Measurements from ENCODE around the gene MEF2A. TPM values are rescaled to one million over a fixed set of nuclear protein-coding genes. Genes with fewer than 3 reads are reported as not detected.
A peak's percentile ranks its signal among the peaks of the same experiment; 100 is the strongest.

Gene MEF2A
- total and polyA plus RNA-seq, 12 donors: 31.2 to 194 (median 167) TPM

DNA sequence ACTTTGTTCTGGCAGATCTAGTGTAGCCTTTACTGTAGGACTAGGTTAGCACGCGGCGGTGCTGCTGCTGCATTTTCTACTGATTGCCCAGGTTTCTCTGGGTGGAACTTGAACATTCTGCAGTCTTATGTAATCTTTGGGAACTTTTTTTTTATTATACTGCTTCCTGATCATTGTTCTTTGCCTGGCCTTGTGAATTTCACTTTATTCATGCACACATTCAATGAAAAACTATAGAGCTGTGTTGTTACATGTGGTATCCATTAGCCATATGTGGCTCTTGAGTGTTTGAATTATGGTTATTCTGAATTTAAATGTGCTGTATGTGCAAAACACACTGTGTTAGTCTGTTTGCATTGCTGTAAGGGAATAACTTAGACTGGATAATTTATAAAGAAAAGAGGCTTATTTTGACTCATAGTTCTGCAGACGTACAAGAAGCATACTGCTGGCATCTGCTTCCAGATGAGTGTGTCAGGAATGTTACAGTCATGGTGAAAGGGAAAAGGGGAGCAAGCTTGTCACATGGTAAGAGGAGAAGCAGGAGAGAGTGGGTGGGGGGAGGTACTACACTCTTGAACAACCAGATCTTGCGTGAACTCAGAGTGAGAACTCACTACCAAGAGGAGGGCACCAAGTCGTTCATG, 26.5 kb downstream of the MEF2A start:
- intact Hi-C loops (cut with DNase I): loop anchor here in 1 of 10 donors (5.0 kb wide), 1 partner anchor 90 kb away; no protein-coding TSS in a partner anchor
- Histone ChIP-seq H3K36me3 (no peaks in the 10 kb centered on the region), H3K4me3 (no peak overlapping the region), H3K9me3 (peaks cover 0 to 14% (median 0%) of the 10 kb centered on the region in 11 donors), H3K27ac (peak overlapping the region in 1 of 10 donors; percentile 43), H3K4me1 (peaks cover 0 to 83% (median 67%) of the 10 kb centered on the region in 9 donors), H3K27me3 (no peaks in the 10 kb centered on the region)
- TF ChIP-seq, protein P1, sequence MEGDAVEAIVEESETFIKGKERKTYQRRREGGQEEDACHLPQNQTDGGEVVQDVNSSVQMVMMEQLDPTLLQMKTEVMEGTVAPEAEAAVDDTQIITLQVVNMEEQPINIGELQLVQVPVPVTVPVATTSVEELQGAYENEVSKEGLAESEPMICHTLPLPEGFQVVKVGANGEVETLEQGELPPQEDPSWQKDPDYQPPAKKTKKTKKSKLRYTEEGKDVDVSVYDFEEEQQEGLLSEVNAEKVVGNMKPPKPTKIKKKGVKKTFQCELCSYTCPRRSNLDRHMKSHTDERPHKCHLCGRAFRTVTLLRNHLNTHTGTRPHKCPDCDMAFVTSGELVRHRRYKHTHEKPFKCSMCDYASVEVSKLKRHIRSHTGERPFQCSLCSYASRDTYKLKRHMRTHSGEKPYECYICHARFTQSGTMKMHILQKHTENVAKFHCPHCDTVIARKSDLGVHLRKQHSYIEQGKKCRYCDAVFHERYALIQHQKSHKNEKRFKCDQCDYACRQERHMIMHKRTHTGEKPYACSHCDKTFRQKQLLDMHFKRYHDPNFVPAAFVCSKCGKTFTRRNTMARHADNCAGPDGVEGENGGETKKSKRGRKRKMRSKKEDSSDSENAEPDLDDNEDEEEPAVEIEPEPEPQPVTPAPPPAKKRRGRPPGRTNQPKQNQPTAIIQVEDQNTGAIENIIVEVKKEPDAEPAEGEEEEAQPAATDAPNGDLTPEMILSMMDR (IDR thresholded peaks at IDR 0.05): no peak
- DNase-seq (no peak), ATAC-seq (peak in 7 of 8 donors; percentile 44 to 61 (median 47))
- 47 to 49% methylated on average over 6 of the region's 6 CpGs for WGBS, 2 donors

DNA sequence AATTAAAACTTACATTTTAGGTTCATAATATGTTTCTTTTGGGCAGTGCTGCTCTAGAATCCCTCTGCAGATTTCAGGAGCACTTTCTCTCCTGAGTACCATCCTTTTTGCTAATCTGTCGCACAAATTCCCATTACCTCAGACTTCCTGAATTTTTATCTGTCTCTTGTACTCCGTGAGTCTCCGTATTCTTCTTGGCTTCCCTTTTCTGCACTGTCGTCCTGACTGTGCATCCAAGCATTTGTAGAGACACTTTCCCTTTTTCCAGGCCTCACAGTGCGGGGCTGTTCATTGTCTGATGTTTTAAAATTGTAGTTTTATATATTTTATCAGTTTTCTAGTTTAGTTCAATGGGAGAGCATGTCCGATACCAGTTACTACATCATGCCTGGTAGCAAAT, 27.3 kb downstream of the MEF2A start:
- TF ChIP-seq, protein P1 (IDR thresholded peaks at IDR 0.05): no peak
- intact Hi-C loops (cut with DNase I): loop anchor here in 1 of 10 donors (5.0 kb wide), 1 partner anchor 89 kb away; no protein-coding TSS in a partner anchor
- Histone ChIP-seq H3K4me1 (peaks cover 0 to 88% (median 67%) of the 10 kb centered on the region in 9 donors), H3K36me3 (peaks cover 0 to under 1% (median 0%) of the 10 kb centered on the region in 9 donors), H3K4me3 (no peak overlapping the region), H3K9me3 (peaks cover 0 to 9% (median 0%) of the 10 kb centered on the region in 11 donors), H3K27me3 (no peaks in the 10 kb centered on the region), H3K27ac (peak overlapping the region in 1 of 10 donors; percentile 8)
- 33 to 46% methylated on average over 6 of the region's 6 CpGs for WGBS, 2 donors
- no peak for DNase-seq
- ATAC-seq: peak in 4 of 8 donors; percentile 24 to 64 (median 35)

DNA sequence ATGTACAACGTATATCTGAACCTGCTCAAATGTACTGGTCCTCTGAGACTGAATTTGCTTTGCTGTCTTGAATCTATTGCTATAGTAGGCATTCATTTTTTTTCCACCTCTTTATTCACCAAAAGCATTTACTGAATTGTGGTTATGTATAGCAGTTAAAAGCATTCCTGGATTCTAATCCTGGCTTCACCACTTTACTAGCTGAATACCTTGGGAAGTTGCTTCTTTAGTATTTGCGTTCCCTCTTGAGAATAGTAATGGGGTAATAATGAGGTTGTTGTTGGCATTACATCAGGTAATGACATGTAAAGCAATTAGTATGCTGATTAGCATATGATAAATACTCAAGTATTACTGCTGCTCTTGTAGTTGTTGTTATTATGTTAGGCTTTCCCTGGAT, 29.1 kb downstream of the MEF2A start:
- DNase-seq (no peak), ATAC-seq (no peak)
- no peak overlapping the region for H3K4me3 ChIP-seq
- H3K4me1 ChIP-seq: peaks cover 0 to 83% (median 58%) of the 10 kb centered on the region in 9 donors
- H3K27me3 ChIP-seq: no peaks in the 10 kb centered on the region
- H3K9me3 ChIP-seq: peaks cover 0 to 5% (median 0%) of the 10 kb centered on the region in 11 donors
- TF ChIP-seq, protein P1 (IDR thresholded peaks at IDR 0.05): no peak
- intact Hi-C loops (cut with DNase I): loop anchor here in 1 of 10 donors (5.0 kb wide), 1 partner anchor 87 kb away; no protein-coding TSS in a partner anchor
- WGBS, 2 donors: 52 to 71% methylated on average over 2 of the region's 2 CpGs
- H3K27ac ChIP-seq: peak overlapping the region in 1 of 10 donors; percentile 9
- peaks cover 0 to 19% (median 0%) of the 10 kb centered on the region in 9 donors for H3K36me3 ChIP-seq

DNA sequence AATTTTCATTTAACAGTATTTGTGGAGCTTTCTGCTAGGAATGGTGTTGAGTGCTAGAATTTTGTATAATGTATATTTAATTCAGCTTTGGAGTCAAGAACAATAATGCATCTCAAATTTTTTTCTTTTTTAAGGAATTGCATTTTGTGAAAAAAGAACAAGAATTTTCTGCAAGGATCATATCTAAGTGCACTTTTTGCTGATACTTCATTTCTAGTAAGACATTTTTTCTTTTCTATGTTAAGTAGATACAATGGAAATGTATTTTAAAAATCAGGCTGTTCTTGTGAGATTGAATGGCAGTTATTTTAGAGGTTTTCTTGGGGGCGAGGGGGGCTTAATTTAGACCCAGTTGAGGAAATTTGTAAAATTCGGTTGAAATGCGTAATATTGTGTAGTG, 32.5 kb downstream of the MEF2A start:
- TF ChIP-seq, protein P1 (IDR thresholded peaks at IDR 0.05): no peak
- H3K4me3 ChIP-seq: no peak overlapping the region
- no peak for ATAC-seq
- WGBS, 2 donors: 98 to 99% methylated on average over 3 of the region's 3 CpGs
- DNase-seq: no peak
- peaks cover 0 to 34% (median 9%) of the 10 kb centered on the region in 9 donors for H3K36me3 ChIP-seq
- peaks cover 0 to 64% (median 39%) of the 10 kb centered on the region in 9 donors for H3K4me1 ChIP-seq
- peaks cover 0 to 11% (median 0%) of the 10 kb centered on the region in 11 donors for H3K9me3 ChIP-seq
- no peaks in the 10 kb centered on the region for H3K27me3 ChIP-seq
- intact Hi-C loops (cut with DNase I): no loop called here
- no peak overlapping the region for H3K27ac ChIP-seq
